NB4 (cell line): ENCODE measurements around the gene TBX6.

Experiments used
- CTCF ChIP-seq: IDR thresholded peaks from one replicate; pipeline ENCODE4 v1.5.1; 2012; ENCODE audit warnings: low read depth, low read length
- MYC ChIP-seq: IDR thresholded peaks from 2 replicates; pipeline ENCODE4 v1.6.1; 2011; ENCODE audit warnings: low read depth, low read length

GRCh38 chr16:30085820-30086219 lies 5.9 kb downstream of the TBX6 start:
- TF ChIP-seq CTCF: no peak
- no peak for TF ChIP-seq MYC
